ENCODE measurements around the gene EXOC7. TPM values are rescaled to one million over a fixed set of nuclear protein-coding genes. Genes with fewer than 3 reads are reported as not detected.

Gene EXOC7
- total and polyA plus RNA-seq, 2 of the 4 experiments (the other 2 are of a cell fraction), result 85.9 to 118 TPM

DNA sequence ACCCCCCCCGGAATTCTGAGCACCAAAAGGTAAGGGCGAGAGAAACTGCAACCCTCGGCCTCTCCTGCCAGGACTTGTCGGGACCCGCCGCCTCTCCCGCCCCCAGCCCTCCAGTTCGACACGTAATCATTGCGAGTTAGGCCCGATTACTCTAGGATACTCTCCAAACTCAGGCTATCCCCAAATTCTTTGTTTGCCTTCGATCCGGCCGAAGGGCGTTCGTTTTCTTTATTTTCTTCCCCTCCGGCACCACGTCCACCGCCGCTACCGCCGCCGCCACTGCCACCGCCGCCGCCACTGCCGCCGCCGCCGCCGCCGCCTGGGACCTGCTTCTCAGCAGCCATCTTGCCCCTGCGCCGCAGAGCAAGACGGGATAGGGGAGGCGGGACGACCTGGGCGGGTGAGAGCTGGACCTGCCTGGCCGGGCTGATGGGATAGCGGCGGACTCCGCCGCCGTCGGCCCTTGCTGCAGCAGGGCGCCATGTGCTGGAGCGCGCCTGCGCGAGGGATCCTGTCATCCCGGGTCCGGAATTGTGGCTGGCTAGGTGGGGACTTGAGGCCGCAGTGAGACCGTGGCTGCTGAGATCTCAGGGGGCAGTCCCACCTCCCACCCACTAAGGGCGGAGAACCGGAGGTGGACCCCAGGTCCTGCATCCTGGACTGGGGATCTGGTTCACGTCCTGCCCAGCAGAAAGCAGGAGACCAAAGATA lies 31.3 kb downstream of the EXOC7 start, which contains the start of gene SRP68:
TSS of gene SRP68 (minus strand) at position 370 of the 711 bp plus-strand sequence. CDS start at position 344, 26 bp downstream.
- Histone ChIP-seq H4K20me1 (ENCODE audit: insufficient read depth, low read length) (peaks cover 10% of the 10 kb centered on the region), H3K23ac (ENCODE audit: low read depth, low read length) (peak within 1 kb of the TSS; percentile 89), H3K9me3 (ENCODE audit: control insufficient read depth, insufficient read depth, low read length) (no peaks in the 10 kb centered on the region), H3K4me2 (ENCODE audit: low read depth, low read length) (peak within 1 kb of the TSS; percentile 99), H3K79me1 (ENCODE audit: low read depth in 1 of 2, low read length in 2 of 2) (peaks cover 0 to 27% of the 10 kb centered on the region in 2 experiments; a peak in 3 of 4 replicates), H3K36me3 (ENCODE audit: control insufficient read depth, insufficient read depth, low read length) (peaks cover 5% of the 10 kb centered on the region; the same call in 1 of the 2 replicates), H3K18ac (ENCODE audit: low read depth, low read length) (peak within 1 kb of the TSS; percentile 40; the same call in 1 of the 2 replicates), H2AK5ac (ENCODE audit: low read depth, low read length) (peak within 1 kb of the TSS; percentile 88), H2AK9ac (replicated peaks; ENCODE audit: low read depth, low read length, poor library complexity) (peak within 1 kb of the TSS; percentile 93), H3K4ac (ENCODE audit: low read depth, low read length) (peak within 1 kb of the TSS; percentile 88), H3K4me3 (ENCODE audit: insufficient read depth, low read depth, low read length) (peak within 1 kb of the TSS; percentile 93), H3K9ac (ENCODE audit: low read depth, low read length) (peak within 1 kb of the TSS; percentile 92), H4K91ac (ENCODE audit: insufficient read depth, low read depth, low read length) (peak within 1 kb of the TSS; percentile 88), H2BK120ac (ENCODE audit: low read depth, low read length) (peak within 1 kb of the TSS; percentile 44), H2BK5ac (ENCODE audit: low read depth, low read length, poor library complexity, severe bottlenecking) (peak within 1 kb of the TSS; percentile 81), H3K27ac (ENCODE audit: insufficient read depth, low read length) (peak within 1 kb of the TSS; percentile 76), H4K5ac (ENCODE audit: low read depth, low read length) (peak within 1 kb of the TSS; percentile 88), H3K4me1 (ENCODE audit: control insufficient read depth, insufficient read depth, low read length) (peaks cover 3% of the 10 kb centered on the region; the same call in 1 of the 2 replicates), H4K8ac (ENCODE audit: low read depth in 2 of 2, low read length in 2 of 2) (peak within 1 kb of the TSS; percentile 93 to 99), H3K14ac (replicated peaks; ENCODE audit: low read depth, low read length) (peak within 1 kb of the TSS; percentile 98), H2BK15ac (ENCODE audit: low read depth, low read length) (no peak within 1 kb of the TSS; the same call in 2 of the 3 replicates), H3K27me3 (ENCODE audit: control insufficient read depth, insufficient read depth, low read length) (peaks cover 36% of the 10 kb centered on the region), H2BK20ac (ENCODE audit: low read depth, low read length) (no peak within 1 kb of the TSS), H2AFZ (replicated peaks; ENCODE audit: low read length, poor library complexity) (peak within 1 kb of the TSS; percentile 99), H3K56ac (ENCODE audit: extremely low read depth, insufficient read depth, low read length) (peak within 1 kb of the TSS; percentile 85), H3K9me1 (ENCODE audit: insufficient read depth, low read length) (peaks cover 6% of the 10 kb centered on the region)
- ChIA-PET CTCF (interaction anchor here (0.6 kb wide), 1 partner anchor 58 kb away, joined by 3 read pairs; no protein-coding TSS in a partner anchor), POLR2A (ENCODE audit: unreplicated experiment) (interaction anchor here (0.7 to 1.0 kb wide), 2 partner anchors 8 to 12 kb away, joined by 3 to 4 read pairs; no protein-coding TSS in a partner anchor)
- in situ Hi-C loops (cut with MboI; ENCODE audit: low sequenced_read_pairs), result no loop called here
- 0% methylated on average over 21 of the region's 57 CpGs; no CpG with 5 or more reads in 1 of the 2 experiments for WGBS, 2 experiments (ENCODE audit: extremely low coverage in 2 of 2, insufficient read length in 1 of 2)
- intact Hi-C loops (cut with micrococcal nuclease), result loop anchor here (5.0 to 10.0 kb wide), 2 partner anchors 35 to 168 kb away; partner anchors contain the start of gene MRPL38
- ATAC-seq (ENCODE audit: low read depth), result peak; percentile 100
- no TSS peak for BruUV-seq (replicated peaks)
- DNase-seq, result peak; percentile 91
- dilution Hi-C loops (cut with HindIII; ENCODE audit: low sequenced_read_pairs, unreplicated experiment), result no loop called here
- TF ChIP-seq CEBPB (IDR thresholded peaks at IDR 0.05; ENCODE audit: low read depth, low read length) (no peak), MAFK (IDR thresholded peaks at IDR 0.05; ENCODE audit: low read depth, low read length) (no peak), POLR2A (IDR thresholded peaks at IDR 0.05; ENCODE audit: low read depth, low read length) (peak; percentile 82), RCOR1 (IDR thresholded peaks at IDR 0.05; ENCODE audit: insufficient replicate concordance, low read length) (no peak), SMC3 (IDR thresholded peaks at IDR 0.05; ENCODE audit: low read depth, low read length) (no peak), FOS (IDR thresholded peaks at IDR 0.05; ENCODE audit: low read depth, low read length) (no peak), MAZ (IDR thresholded peaks at IDR 0.05; ENCODE audit: borderline replicate concordance, low read depth, low read length) (peak; percentile 42; the same call in 1 of the 2 replicates), MXI1 (IDR thresholded peaks at IDR 0.05; ENCODE audit: borderline replicate concordance, low read depth, low read length) (peak; percentile 94), NFE2L2 (IDR thresholded peaks at IDR 0.05; ENCODE audit: low read depth, low read length) (no peak), CHD1 (IDR thresholded peaks at IDR 0.05; ENCODE audit: low read depth, low read length) (0 out of 2 replicates have a peak, but pooled peaks have one; percentile 65), RFX5 (IDR thresholded peaks at IDR 0.05; ENCODE audit: low read depth, low read length) (no peak)
- TF ChIP-seq, protein P1, sequence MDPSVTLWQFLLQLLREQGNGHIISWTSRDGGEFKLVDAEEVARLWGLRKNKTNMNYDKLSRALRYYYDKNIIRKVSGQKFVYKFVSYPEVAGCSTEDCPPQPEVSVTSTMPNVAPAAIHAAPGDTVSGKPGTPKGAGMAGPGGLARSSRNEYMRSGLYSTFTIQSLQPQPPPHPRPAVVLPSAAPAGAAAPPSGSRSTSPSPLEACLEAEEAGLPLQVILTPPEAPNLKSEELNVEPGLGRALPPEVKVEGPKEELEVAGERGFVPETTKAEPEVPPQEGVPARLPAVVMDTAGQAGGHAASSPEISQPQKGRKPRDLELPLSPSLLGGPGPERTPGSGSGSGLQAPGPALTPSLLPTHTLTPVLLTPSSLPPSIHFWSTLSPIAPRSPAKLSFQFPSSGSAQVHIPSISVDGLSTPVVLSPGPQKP (IDR thresholded peaks at IDR 0.05; ENCODE audit: borderline replicate concordance, low read depth, low read length), result no peak
- TF ChIP-seq, protein P2, sequence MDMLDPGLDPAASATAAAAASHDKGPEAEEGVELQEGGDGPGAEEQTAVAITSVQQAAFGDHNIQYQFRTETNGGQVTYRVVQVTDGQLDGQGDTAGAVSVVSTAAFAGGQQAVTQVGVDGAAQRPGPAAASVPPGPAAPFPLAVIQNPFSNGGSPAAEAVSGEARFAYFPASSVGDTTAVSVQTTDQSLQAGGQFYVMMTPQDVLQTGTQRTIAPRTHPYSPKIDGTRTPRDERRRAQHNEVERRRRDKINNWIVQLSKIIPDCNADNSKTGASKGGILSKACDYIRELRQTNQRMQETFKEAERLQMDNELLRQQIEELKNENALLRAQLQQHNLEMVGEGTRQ (IDR thresholded peaks at IDR 0.05; ENCODE audit: low read depth, low read length), result peak; percentile 44; the same call in 1 of the 2 replicates

All from IMR-90 (cell line).